HG03064 (cell line): ENCODE data around the gene IFT80.
"Not testable (repeated sequence)": the region's sequence is repeated elsewhere in the genome, so short reads cannot be mapped to it uniquely, and the experiment has no call there.

Experiments
- ATAC-seq: cut with Tn5 transposase; IDR thresholded peaks from one replicate; pipeline ENCODE4 v1.9.1; 2021; ENCODE audit warnings: low read depth; ENCODE audit not compliant: unreplicated experiment

IFT80 gene

DNA sequence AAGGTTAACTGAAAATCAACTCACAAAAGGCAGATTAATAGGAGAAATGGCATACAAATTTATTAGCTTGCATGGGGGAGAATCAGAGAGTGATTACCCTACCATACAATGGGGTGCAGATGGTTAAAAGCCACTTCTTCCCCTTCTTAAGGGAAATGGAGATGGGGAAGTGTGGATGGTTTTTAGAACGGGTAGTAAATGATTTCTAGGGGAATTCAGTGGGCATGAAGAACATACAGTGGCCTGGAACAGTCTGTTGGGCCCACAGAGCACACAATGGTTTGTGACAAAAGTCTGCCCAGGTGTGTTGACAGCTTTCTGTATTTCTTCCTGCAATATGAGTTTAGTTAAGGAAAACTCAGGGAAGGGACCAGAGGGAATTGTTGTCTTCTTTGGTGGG lies 112.8 kb downstream of the IFT80 start:
- ATAC-seq: no peak

DNA sequence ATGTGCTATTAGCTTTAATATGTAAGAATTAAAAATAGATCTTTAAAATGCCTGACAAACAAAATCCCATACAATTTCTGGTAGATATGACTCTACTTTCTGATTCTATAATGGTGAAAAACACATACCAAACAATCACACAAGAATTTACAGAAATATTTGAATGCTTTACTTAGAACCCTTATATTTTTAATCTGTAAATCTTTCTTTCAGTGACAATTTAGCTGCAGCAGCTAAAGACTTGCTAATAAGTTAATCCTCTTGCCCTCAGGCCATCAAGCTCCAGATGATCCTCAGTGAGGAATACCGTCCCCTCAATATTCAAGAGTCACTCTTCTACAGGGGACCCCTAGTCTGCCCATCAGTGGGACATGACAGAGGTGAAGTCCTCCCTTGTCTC lies 118.2 kb downstream of the IFT80 start:
- no peak for ATAC-seq

DNA sequence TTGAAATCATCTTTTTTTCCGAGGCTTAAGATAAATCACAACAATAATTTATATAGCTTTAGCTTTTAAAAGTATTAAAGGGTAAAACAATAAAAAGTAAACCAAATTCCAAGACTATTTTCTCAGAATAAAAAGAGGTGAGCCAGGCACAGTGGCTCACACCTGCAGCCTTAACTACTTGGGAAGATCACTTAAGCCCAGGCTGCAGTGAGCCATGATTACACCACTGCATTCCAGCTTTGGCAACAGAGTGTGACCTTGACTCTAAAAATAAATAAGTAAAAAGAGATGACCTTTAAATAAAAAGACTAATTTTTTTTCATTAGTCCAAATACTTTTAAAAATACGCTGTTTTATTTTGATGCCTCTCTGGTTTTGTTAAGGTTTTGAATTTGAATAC lies 119.4 kb downstream of the IFT80 start:
- no peak for ATAC-seq

DNA sequence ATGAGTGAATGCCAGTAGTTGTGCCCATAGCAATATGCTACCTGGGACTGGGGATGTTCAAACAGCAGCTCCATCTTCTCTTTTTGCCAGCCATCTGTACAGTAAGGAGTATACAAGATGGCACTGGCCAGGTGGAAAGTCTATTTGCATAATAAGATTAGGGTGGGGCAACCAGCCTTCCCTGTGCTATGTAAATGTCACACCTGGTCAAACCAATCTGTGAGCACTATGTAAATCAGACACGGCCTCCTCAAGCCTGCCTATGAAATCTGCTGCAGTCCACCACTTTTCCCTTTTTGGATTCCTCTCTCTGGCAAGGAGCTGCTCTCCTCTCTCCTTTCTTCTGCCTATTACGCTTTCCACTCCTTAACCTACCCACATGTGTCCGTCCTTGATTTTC lies 120.8 kb downstream of the IFT80 start:
- no peak for ATAC-seq

DNA sequence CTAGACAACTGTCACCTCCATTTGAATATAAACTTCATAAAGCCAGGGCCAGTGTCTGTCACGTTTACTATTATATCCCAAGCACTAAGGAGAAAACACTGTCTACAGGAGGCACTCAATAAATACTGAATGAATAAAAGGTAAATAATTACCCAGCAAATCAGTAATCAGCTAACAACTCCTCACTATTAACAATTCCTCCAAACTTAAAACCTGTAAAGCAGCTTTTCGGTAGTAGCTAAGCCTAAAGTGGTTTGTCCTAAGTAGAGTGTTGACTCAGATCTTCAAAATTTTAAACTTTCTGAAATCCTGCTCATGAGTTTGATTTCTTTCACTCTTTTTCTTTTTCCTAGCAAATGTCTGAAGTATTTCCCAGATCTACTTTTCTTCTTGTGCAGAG lies 133.9 kb downstream of the IFT80 start:
- no peak for ATAC-seq

DNA sequence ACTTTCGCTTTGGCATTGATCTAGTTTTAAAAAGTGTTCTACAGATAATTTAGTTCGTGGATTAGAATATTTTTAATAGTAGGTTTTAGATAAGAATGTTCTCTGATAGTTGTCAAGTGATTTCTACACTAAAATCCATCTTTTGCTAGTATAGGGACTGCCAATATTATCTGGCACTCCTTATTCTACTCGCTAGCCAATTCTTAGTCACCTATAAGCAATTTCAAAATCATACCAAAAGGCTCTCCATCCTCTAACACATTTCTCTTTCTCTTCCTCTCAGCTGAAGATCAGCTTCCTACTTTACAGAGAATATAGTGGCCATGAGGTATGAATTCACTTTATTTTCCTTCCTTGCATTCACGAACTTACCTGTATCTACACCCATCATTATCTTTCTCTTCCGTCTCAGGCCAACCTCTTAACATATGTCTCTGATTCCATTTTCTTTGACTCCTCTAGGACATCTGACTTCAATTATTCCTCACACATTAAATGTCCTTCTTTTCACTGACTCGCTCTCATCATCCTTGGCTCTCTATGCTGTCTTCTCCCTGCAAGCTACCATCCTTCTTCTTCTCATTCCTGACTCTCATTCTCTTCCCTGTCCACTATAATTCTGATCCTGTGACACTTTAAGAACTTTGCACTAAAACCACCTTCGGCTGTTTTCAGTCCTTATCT lies 138.3 kb downstream of the IFT80 start:
- ATAC-seq: no peak

DNA sequence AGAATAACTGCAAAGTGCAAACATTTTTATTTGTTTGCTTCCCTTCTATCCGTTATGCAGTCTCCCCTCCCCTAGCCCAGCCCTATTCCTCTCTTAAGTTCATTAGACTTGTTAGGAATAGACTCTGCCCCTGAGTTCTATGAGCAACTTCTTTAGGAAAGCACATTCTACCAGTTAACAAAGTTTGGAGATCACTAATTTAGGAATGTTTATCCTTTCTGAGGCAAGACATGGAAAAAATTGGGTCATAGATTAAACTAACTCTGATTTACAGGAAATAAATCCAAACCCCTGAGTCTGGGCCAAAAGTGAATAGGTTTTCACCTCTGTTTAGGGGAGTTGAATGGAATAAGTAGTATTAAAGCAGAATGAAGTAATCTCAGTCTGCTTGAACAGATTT lies 139.4 kb downstream of the IFT80 start:
- no peak for ATAC-seq

DNA sequence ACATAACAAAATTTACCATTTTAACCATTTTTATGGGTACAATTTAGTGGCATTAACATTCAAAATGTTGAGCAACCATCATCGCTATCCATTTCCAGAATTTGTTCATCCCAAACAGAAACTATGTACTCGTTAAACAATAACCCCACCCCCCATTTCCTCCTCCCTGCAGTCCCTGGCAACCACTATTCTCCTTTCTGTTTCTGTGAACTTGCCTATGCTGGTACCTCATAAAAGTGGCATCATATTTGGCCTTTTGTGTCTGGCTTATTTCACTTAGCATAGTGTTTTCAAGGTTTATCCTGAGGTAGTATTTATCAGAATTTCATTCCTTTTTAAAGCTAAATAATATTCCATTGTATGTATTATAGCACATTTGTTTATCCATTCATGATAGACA lies 141.4 kb downstream of the IFT80 start:
- no peak for ATAC-seq

DNA sequence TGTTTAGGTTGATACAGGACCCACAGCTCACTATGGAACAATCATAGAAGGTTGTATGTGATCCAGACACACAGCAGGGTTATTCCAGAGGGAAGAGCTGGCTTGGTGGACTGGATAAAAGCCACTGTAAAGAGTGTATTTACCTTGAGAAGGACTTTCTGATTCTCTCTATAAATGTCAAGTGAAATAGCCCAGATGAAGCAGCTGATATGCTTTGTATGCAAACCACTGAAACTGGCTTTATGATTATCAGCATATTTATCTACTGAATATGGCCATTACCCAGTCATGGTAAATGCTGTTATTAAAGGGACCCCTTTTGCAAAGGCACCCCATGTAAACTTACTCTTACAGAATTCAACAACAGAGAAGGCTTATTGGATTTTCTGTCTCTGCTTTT lies 145.7 kb downstream of the IFT80 start:
- no peak for ATAC-seq

DNA sequence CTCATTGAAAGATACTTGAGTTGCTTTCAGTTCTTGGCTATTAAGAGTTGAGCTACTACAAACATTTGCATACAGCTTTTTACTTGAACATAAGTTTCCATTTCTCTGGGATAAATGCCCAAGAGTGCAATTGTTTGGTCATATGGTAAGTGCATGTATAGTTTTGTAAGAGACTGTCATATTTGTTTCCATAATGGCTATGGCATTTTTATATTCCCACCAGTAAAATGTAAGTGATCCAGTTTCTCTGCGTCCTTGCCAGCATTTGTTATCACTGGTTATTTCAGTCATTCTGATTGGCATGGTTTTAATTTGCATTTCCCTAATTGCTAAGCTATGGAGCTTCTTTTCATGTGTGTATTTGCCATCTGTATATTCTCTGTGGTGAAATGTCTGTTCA lies 151.3 kb downstream of the IFT80 start:
- no peak for ATAC-seq

DNA sequence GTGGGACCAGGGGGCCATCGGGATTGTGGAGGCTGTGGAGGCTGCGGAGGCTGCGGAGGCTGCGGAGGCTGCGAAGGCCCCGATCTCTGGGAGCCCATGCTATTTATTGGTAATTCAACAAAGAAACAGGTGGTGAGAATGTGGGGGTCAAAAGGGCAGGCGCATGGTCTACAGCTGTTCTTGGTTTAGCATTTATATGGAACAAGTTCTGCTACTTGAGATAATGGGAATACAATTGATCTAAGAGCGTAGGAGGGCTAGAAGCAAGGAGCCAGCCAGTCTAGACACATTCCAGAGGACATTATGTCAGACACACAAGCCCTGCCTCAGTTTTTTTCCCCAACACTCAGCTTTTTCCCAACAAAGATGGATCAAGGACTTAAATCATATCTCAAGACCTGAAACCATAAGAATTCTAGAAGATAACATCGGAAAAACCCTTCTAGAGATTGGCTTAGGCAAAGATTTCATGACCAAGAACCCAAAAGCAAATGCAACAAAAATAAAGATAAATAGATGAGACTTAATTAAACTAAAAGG lies 153.7 kb downstream of the IFT80 start:
- no peak for ATAC-seq

DNA sequence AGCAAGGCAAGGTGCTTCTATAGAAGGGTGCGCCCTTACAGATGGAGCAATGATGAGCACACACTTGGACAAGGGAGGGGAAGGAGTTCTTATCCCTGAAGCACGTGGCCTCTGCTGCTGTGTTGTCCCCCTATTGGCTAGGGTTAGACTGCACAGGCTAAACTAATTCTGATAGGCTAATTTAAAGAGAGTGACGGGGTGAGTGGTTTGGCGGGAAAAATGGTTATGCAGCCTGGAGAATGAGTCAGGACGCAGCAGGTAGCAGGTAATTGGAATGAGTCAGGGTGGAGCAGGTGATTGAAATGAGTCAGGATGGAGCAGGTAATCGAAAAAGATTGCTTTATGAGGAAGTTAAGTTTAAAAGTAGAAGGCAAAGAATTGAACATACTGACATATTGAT lies 158.3 kb downstream of the IFT80 start:
- ATAC-seq: not testable (repeated sequence)

DNA sequence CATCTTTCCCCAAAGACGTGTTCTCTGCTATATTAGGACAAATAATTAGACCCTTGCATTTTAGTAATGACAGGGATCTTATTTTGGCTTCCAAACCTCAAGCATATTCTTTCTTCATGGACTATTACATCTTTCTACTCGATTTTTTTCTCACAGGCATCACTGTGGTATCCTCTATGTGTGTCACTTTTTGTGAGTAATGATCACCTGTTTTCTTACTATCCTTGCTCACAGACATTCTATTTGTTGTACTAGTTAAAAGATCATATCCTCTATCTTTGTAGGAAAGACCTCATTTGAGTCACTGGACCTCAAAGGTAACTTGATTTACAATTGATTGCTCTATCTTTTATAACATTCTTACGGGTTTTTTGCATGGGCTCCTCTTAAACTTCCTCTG lies 167.0 kb downstream of the IFT80 start:
- ATAC-seq: no peak

DNA sequence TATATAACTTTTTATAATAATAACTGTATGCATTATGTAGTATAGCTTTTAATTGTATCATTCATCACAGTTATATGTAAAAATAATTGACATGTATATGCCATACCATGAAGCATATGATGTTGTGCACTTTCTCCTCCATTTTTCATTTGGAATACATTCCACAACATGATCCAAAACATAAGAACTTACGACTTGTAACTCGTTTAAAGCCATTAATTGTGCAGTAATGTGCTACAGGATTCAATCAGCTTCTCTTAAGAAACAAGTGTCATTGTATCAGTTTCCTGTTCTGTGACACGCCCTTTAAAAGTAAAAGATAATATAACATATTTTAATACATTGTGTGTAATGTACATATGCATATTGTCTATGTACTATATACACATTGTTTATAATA lies 171.6 kb downstream of the IFT80 start:
- ATAC-seq: no peak

DNA sequence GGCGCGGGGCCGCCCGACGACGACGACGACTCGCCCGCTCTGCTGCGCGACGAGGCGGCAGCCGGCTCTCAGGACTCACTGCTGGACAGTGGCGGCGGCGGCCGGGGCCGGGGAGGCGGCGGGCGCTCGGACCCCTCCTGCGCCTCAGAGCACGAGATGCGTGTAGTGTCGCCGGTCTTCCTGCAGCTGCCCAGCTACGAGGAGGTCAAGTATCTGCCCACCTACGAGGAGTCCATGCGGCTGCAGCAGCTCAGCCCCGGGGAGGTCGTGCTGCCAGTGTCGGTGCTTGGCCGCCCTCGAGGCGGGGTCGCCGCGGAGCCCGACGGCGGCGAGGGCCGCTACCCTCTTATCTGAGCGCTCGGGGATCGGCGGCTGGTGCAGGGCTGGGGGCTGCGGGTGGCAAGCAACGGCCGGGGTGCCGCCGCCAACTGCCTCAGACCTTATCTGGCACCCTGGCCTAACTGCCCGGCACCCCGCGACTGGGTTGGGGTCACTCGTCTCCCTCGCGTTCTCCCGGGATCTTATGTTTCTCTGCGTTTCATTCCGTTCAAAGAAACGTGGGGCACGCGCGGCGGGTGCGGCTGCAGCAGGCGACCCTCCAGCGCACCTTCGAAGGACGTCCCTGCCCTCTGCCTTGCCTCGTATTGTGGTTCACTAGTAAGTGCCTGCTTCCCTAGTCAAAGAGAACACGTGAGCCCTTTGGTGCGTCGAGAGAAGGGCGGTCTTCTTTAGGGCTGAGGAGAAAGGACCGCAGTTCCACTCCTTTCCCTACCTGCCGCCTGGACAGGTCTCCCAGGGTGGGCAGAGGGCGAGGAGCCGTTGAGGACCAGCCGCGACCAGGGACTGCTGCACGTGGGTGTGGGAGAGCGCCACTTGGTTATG lies 172.8 kb downstream of the IFT80 start:
- ATAC-seq: peak; percentile 27

DNA sequence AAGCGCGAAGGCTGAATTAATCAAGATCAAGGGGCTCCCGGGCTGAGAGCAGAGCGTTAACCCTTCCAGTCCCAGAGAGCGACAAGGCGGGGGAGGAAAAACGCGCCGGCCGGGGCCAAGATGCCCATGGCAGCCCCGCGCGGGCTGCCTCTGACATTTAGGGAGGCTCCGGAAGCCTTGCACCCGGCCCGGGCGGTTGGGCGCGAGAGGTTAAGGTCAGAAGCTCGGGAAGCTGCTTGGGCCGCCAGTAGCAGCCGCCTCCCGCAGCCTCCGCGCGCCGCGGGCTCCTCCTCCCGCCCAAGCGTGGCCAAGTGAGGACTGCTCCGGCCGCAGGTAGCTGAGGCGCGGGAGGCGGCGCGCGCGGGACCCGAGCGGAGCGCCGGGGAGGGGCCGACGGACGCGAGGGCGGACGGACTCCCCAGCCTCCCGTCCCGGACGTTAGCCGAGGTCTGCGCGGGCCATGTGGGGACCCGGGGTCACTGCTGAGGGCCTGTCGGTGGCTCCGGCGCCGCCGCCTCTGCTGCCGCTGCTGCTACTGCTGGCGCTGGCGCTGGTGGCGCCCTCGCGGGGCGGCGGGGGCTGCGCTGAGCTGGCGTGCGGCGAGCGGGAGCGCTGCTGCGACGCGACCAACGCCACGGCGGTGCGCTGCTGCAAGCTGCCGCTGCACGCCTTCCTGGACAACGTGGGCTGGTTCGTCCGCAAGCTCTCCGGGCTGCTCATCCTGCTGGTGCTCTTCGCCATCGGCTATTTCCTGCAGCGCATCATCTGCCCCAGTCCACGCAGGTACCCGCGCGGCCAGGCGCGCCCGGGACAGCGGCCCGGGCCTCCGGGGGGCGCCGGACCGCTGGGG lies 173.6 kb downstream of the IFT80 start, which contains the start of gene C3orf80:
Gene C3orf80 (plus strand): TSS at position 247 of the 850 bp plus-strand sequence. CDS start 214 bp downstream, at position 461.
- peak; percentile 76 for ATAC-seq

DNA sequence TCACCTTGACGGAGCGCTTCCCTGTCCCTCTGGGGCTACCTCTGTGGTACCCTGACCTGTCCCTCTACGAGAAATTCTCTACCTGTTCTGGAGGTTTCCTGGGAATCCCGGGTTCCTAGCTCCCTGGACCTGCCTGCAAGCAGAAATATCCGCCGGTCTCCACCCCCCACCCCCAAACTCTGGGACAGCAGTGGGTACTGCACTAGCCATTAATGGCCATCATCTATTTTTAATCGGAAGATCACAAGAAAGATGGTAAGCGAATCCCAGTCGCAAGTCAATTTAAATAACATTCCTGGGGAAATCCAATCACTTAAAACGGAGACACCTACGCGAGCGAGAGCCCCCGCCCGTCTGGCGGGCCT lies 174.2 kb downstream of the IFT80 start:
- ATAC-seq: no peak

DNA sequence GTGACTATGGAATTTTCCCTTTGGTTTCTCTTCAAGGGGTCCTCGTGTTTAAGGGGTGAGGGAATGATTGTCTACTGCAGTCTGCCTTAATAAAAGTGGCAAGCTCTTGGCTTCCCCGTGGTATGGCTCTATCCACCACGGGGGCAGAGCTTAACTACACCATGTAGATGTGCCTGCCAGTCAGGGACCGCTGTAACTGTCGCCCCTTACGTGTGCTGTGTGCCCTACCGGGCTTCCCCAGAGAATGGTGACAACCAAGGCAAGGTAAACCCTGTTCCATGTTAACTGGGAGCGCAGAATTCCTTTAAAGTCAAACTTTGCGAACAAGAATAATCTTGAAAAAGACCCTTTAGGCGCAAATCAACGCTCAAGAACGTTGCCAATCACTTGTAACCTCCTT lies 174.8 kb downstream of the IFT80 start:
- ATAC-seq: no peak

DNA sequence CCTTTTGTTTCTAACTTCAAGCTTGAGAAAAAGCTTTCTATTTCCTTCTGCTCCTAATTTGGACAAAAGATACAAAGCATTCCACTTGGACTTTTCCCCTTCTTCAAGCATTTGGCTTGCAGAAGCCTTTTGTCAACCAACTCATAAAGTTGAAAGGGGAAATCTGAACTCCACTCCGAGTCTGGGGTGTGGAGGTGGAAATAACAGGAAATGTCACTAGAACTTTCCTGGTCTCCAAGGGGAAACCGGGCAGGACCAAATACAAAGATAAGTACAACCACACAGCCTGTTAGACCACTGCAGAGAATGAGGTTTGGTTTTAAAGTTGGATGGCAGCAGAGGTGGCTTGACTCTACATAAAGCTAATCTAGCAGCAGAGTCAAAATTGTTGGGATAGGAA lies 178.0 kb downstream of the IFT80 start:
- ATAC-seq: no peak

DNA sequence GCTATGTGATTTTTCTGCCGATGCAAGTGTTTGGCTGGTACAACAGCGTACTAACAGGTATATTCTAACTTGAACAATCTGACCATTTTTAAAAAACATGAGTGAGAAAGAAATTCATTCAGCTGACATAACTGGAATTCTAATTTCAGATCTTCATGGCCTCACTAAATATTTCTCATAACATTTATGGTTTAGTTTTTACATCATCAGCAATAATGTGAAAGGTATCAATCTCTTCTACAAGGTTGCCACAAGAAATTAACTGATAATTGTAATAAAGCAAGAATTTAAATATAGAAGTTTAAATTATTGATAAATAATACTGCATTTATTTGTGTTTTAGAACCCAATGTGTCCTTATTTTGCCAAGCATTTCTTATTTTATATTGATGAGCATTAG lies 179.0 kb downstream of the IFT80 start:
- no peak for ATAC-seq

DNA sequence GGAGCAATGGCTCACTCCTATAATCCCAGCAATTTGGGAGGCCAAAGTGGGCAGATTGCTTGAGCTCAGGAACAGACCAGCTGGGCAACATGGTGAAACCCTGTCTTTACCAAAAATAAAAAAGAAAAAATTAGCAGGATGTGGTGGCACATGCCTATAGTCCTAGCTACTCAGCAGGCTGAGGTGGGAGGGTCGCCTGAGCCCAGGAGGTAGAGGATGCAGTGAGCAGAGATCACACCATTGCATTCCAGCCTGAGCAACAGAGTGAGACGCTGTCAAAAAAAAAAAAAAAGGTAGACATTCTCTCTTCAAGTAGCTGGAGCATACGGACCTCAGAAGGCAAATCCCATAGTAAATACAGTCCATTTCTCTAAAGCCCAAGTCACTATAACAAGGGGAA lies 180.9 kb downstream of the IFT80 start:
- no peak for ATAC-seq
